Measurements from ENCODE around the gene EFCAB6. TPM values are rescaled to one million over a fixed set of nuclear protein-coding genes. Genes with fewer than 3 reads are reported as not detected.

Gene EFCAB6
- total and polyA plus RNA-seq, 10 donors: 0.07 to 2.8 (median 0.78) TPM

DNA sequence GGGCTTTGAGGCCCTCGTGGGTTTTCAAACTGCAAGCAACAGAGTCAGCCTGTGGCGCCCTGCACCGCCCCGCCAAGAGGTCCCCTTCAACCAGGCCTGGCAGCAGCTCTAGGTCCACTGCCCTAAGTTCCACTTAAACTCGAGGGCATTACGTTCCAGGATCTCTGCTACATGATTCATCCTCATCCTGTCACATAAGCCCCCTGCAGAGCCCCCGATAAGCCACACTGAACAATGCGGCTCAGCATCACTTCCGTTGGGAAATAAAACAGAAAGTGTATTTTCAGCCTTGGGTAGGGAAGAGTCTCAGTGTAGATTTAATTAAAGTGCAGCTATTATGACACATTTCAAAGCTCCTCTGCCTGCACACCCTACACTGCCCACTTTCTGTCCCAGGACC lies 25.6 kb upstream of the EFCAB6 start:
- no peak overlapping the region for H3K27ac ChIP-seq
- DNase-seq: no peak
- 59 to 74% (median 71%) methylated on average over 9 of the region's 9 CpGs for WGBS, 5 donors
- TF ChIP-seq POLR2A (IDR thresholded peaks at IDR 0.05) (no peak), POLR2AphosphoS5 (IDR thresholded peaks at IDR 0.05) (no peak)
- TF ChIP-seq, protein P1, sequence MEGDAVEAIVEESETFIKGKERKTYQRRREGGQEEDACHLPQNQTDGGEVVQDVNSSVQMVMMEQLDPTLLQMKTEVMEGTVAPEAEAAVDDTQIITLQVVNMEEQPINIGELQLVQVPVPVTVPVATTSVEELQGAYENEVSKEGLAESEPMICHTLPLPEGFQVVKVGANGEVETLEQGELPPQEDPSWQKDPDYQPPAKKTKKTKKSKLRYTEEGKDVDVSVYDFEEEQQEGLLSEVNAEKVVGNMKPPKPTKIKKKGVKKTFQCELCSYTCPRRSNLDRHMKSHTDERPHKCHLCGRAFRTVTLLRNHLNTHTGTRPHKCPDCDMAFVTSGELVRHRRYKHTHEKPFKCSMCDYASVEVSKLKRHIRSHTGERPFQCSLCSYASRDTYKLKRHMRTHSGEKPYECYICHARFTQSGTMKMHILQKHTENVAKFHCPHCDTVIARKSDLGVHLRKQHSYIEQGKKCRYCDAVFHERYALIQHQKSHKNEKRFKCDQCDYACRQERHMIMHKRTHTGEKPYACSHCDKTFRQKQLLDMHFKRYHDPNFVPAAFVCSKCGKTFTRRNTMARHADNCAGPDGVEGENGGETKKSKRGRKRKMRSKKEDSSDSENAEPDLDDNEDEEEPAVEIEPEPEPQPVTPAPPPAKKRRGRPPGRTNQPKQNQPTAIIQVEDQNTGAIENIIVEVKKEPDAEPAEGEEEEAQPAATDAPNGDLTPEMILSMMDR (IDR thresholded peaks at IDR 0.05 in 8 of 11, conservative IDR thresholded peaks at IDR 0.05 in 3 of 11): no peak
- intact Hi-C loops (cut with DNase I; ENCODE audit: low total_unique reads): no loop called here
- H3K36me3 ChIP-seq: no peaks in the 10 kb centered on the region
- peaks cover 0 to 36% (median 0%) of the 10 kb centered on the region in 7 donors for H3K27me3 ChIP-seq (replicated peaks in 1 of 7)
- H3K4me1 ChIP-seq: no peaks in the 10 kb centered on the region
- no peak overlapping the region for H3K4me3 ChIP-seq
- H3K9me3 ChIP-seq: no peaks in the 10 kb centered on the region

DNA sequence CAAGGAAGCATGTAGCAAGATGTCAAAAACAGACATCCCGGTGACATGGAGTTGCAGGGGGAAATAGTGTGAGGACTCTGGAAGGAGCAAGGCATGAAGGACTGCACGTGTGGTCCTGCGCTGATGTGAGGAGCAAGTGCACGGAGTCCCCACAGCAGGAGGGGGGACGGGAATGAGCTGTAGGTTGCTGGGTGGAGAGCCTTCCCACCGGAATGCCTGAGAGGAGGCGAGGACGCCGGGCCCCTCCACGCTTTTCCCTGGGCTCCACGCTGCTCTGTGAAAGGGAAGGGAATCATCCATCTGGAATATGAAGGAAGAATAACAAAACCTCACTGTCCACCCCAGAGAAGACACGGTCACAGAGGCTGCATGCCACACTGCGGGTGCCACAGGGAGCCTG lies 23.6 kb upstream of the EFCAB6 start:
- TF ChIP-seq POLR2AphosphoS5 (IDR thresholded peaks at IDR 0.05): no peak
- TF ChIP-seq, protein P1 (IDR thresholded peaks at IDR 0.05 in 8 of 11, conservative IDR thresholded peaks at IDR 0.05 in 3 of 11): no peak
- TF ChIP-seq POLR2A (IDR thresholded peaks at IDR 0.05): no peak
- H3K9me3 ChIP-seq: no peaks in the 10 kb centered on the region
- intact Hi-C loops (cut with DNase I; ENCODE audit: low total_unique reads): no loop called here
- 86 to 90% (median 90%) methylated on average over 13 of the region's 13 CpGs for WGBS, 5 donors
- peaks cover 0 to 50% (median 0%) of the 10 kb centered on the region in 7 donors for H3K27me3 ChIP-seq (replicated peaks in 1 of 7)
- DNase-seq: no peak
- H3K4me3 ChIP-seq: no peak overlapping the region
- no peaks in the 10 kb centered on the region for H3K36me3 ChIP-seq
- H3K4me1 ChIP-seq: no peaks in the 10 kb centered on the region
- H3K27ac ChIP-seq: no peak overlapping the region

DNA sequence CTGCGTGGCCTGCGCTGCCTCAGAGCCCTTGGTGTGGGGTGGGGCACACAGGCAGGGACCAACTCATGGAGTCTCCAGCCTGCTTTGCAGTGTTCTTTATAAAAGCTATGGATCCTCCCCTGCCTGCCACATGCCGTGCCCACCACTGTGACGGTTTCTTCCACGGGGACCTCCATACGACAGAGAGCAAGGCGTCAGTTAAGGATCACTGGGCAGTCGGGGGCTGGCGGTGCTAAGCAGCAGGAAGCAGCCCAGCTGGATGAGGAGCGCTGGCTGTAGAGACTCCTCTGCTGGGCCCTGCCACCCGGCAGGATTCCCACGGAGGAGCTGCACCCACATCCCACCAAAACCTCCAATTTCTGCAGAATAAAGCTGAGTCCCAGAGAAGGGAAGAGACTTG lies 23.1 kb upstream of the EFCAB6 start:
- Histone ChIP-seq H3K4me1 (no peaks in the 10 kb centered on the region), H3K9me3 (no peaks in the 10 kb centered on the region), H3K4me3 (no peak overlapping the region), H3K36me3 (no peaks in the 10 kb centered on the region), H3K27me3 (replicated peaks in 1 of 7) (peaks cover 0 to 56% (median 1%) of the 10 kb centered on the region in 7 donors), H3K27ac (no peak overlapping the region)
- WGBS, 5 donors: 47 to 80% (median 62%) methylated on average over 10 to 12 of the region's 12 CpGs
- DNase-seq: no peak
- TF ChIP-seq POLR2AphosphoS5 (IDR thresholded peaks at IDR 0.05) (no peak), POLR2A (IDR thresholded peaks at IDR 0.05) (no peak)
- TF ChIP-seq, protein P1 (IDR thresholded peaks at IDR 0.05 in 8 of 11, conservative IDR thresholded peaks at IDR 0.05 in 3 of 11): no peak
- intact Hi-C loops (cut with DNase I; ENCODE audit: low total_unique reads): no loop called here

DNA sequence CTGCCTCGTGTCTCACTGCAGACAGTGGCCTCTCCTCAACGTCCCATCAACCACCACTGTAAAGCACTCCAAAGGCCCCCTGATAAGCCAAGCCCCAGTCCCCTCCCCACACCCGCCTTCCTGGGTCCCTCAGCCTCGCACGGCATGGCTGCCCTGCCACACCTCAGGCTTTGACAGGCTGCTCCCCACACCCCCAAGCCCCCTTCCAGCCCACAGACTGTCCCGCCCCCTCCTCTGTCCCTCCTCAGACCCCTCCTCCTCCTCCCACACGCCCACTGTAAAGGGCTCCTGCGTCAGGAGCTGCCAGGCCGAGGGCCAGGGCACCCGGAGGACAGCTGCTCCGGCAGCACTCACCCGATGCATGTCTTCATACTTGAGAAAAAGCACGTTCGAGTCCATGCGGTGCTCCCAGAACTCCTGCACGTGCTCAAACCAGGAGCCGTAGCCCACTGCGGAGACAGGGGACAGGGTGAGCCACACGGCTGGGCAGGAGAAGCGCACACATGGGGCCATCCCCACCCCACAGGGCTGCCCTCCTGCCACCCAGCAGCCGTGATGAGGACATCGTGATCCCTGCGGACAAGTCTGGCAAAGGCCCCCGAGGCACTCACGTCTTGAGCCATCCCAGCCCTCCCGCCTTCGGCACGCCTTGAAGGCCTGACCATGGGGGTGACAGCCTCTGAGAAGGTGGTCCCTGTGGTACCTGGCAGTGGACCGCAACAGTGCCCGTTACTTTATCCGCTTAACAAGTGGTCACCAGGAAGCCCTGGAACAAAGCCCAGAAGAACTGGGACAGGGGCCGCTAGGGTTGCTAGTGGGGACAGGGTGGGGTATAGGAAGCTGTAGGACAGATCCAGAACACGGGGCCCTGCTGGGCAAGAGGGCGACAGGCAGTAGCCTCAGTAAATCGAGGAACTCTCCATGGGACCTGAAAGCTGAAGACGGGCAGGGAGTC lies 21.5 kb upstream of the EFCAB6 start:
- 75 to 87% (median 78%) methylated on average over 25 to 36 of the region's 36 CpGs for WGBS, 5 donors
- Histone ChIP-seq H3K4me3 (no peak overlapping the region), H3K27ac (no peak overlapping the region), H3K9me3 (no peaks in the 10 kb centered on the region), H3K36me3 (no peaks in the 10 kb centered on the region), H3K27me3 (replicated peaks in 1 of 7) (peaks cover 0 to 70% (median 3%) of the 10 kb centered on the region in 7 donors), H3K4me1 (no peaks in the 10 kb centered on the region)
- no peak for TF ChIP-seq POLR2AphosphoS5 (IDR thresholded peaks at IDR 0.05)
- no peak for TF ChIP-seq POLR2A (IDR thresholded peaks at IDR 0.05)
- TF ChIP-seq, protein P1 (IDR thresholded peaks at IDR 0.05 in 8 of 11, conservative IDR thresholded peaks at IDR 0.05 in 3 of 11): no peak
- intact Hi-C loops (cut with DNase I; ENCODE audit: low total_unique reads): no loop called here
- peak; percentile 61 for DNase-seq
